ENCODE data around the gene SMYD3. TPM values are rescaled to one million over a fixed set of nuclear protein-coding genes. Genes with fewer than 3 reads are reported as not detected.

SMYD3 gene
- total RNA-seq, 1 donor from 2014 or later: 31.9 TPM

GRCh38 chr1:245760301-245760700, 746.8 kb downstream of the SMYD3 start:
- TF ChIP-seq CTCF (IDR thresholded peaks at IDR 0.05; ENCODE audit: unreplicated experiment): no peak
- Mint-ChIP-seq H3K4me1 (ENCODE audit: low read depth) (peaks cover 3% of the 10 kb centered on the region), H3K9me3 (ENCODE audit: low read depth) (peaks cover 8% of the 10 kb centered on the region), H3K27ac (no peak overlapping the region), H3K36me3 (ENCODE audit: insufficient read depth) (peaks cover 2% of the 10 kb centered on the region), H3K27me3 (peaks cover 4% of the 10 kb centered on the region), H3K4me3 (ENCODE audit: low read depth) (no peak overlapping the region)
- no peak for DNase-seq (ENCODE audit: low spot score, unreplicated experiment)

GRCh38 chr1:245754463-245754961, 752.6 kb downstream of the SMYD3 start:
- TF ChIP-seq CTCF (IDR thresholded peaks at IDR 0.05; ENCODE audit: unreplicated experiment): no peak
- H3K27me3 Mint-ChIP-seq: no peaks in the 10 kb centered on the region

GRCh38 chr1:245753807-245754206, 753.3 kb downstream of the SMYD3 start:
- no peak for TF ChIP-seq CTCF (IDR thresholded peaks at IDR 0.05; ENCODE audit: unreplicated experiment)
- H3K27me3 Mint-ChIP-seq: no peaks in the 10 kb centered on the region
- peaks cover 11% of the 10 kb centered on the region for H3K9me3 Mint-ChIP-seq (ENCODE audit: low read depth)
- no peak overlapping the region for H3K4me3 Mint-ChIP-seq (ENCODE audit: low read depth)
- no peaks in the 10 kb centered on the region for H3K4me1 Mint-ChIP-seq (ENCODE audit: low read depth)
- no peak for DNase-seq (ENCODE audit: low spot score, unreplicated experiment)
- peaks cover 2% of the 10 kb centered on the region for H3K36me3 Mint-ChIP-seq (ENCODE audit: insufficient read depth)
- no peak overlapping the region for H3K27ac Mint-ChIP-seq

More at GRCh38 chr1:245754463-245754961, 752.6 kb downstream of the SMYD3 start:
- DNase-seq (ENCODE audit: low spot score, unreplicated experiment): no peak
- Mint-ChIP-seq H3K27ac (no peak overlapping the region), H3K4me3 (ENCODE audit: low read depth) (no peak overlapping the region), H3K4me1 (ENCODE audit: low read depth) (no peaks in the 10 kb centered on the region), H3K36me3 (ENCODE audit: insufficient read depth) (peaks cover 2% of the 10 kb centered on the region), H3K9me3 (ENCODE audit: low read depth) (peaks cover 11% of the 10 kb centered on the region)

GRCh38 chr1:245752561-245752960, 754.5 kb downstream of the SMYD3 start:
- Mint-ChIP-seq H3K27me3 (no peaks in the 10 kb centered on the region), H3K4me3 (ENCODE audit: low read depth) (no peak overlapping the region), H3K27ac (no peak overlapping the region), H3K36me3 (ENCODE audit: insufficient read depth) (peaks cover 2% of the 10 kb centered on the region), H3K9me3 (ENCODE audit: low read depth) (peaks cover 11% of the 10 kb centered on the region), H3K4me1 (ENCODE audit: low read depth) (no peaks in the 10 kb centered on the region)
- no peak for TF ChIP-seq CTCF (IDR thresholded peaks at IDR 0.05; ENCODE audit: unreplicated experiment)
- no peak for DNase-seq (ENCODE audit: low spot score, unreplicated experiment)

- DNase-seq (ENCODE audit: low spot score, unreplicated experiment): no peak
- Mint-ChIP-seq H3K27me3 (no peaks in the 10 kb centered on the region), H3K4me1 (ENCODE audit: low read depth) (no peaks in the 10 kb centered on the region), H3K9me3 (ENCODE audit: low read depth) (peaks cover 13% of the 10 kb centered on the region), H3K4me3 (ENCODE audit: low read depth) (no peak overlapping the region), H3K27ac (peak overlapping the region; percentile 62), H3K36me3 (ENCODE audit: insufficient read depth) (peaks cover 5% of the 10 kb centered on the region)
- TF ChIP-seq CTCF (IDR thresholded peaks at IDR 0.05; ENCODE audit: unreplicated experiment): no peak
These were observed 755.2 kb downstream of the SMYD3 start for GRCh38 chr1:245751726-245752470.

Data from progenitor cell of endocrine pancreas (in vitro differentiated cells).